Measurements from ENCODE around the gene SLC22A17. TPM values are rescaled to one million over a fixed set of nuclear protein-coding genes. Genes with fewer than 3 reads are reported as not detected.

SLC22A17 gene
- total and polyA plus RNA-seq, 9 of the 15 experiments (the other 6 are each of a cell fraction or from before 2014, with no cell fraction given), result 0.07 to 0.09 TPM; not detected in 7

GRCh38 chr14:23320584-23321571 lies 31.8 kb downstream of the SLC22A17 start, which contains the start of gene PABPN1 (continued):
- TF ChIP-seq TFAP4 (CRISPR knock-in tag; IDR thresholded peaks at IDR 0.05; ENCODE audit: borderline replicate concordance) (peak; percentile 89; the same call in 1 of the 2 replicates), CREM (IDR thresholded peaks at IDR 0.05; ENCODE audit: low read depth) (peak; percentile 96), CREB1 (IDR thresholded peaks at IDR 0.05) (peak; percentile 94), CREB1 (CRISPR knock-in tag; IDR thresholded peaks at IDR 0.05) (peak; percentile 92), ZNF12 (CRISPR knock-in tag; IDR thresholded peaks at IDR 0.05) (no peak), HDAC1 (IDR thresholded peaks at IDR 0.05) (peak in 1 of 2 experiments; percentile 55; a peak in 2 of 4 replicates), AFF1 (IDR thresholded peaks at IDR 0.05; ENCODE audit: low read depth in 1 of 2, partially characterized antibody in 2 of 2) (peak; percentile 22 to 84), ZKSCAN3 (CRISPR knock-in tag; IDR thresholded peaks at IDR 0.05) (no peak), PHF21A (IDR thresholded peaks at IDR 0.05; ENCODE audit: borderline replicate concordance, low read depth) (peak; percentile 5; the same call in 1 of the 2 replicates), LCOR (CRISPR knock-in tag; IDR thresholded peaks at IDR 0.05) (peak; percentile 89), PKNOX1 (IDR thresholded peaks at IDR 0.05) (peak; percentile 100), MEF2D (tag; conservative IDR thresholded peaks at IDR 0.05; ENCODE audit: low read depth) (no peak), KDM2B (CRISPR knock-in tag; IDR thresholded peaks at IDR 0.05) (no peak), BRD4 (IDR thresholded peaks at IDR 0.05) (peak; percentile 78; the same call in 1 of the 2 replicates), MYNN (IDR thresholded peaks at IDR 0.05) (0 out of 2 replicates have a peak, but pooled peaks have one; percentile 31), MYNN (CRISPR knock-in tag; IDR thresholded peaks at IDR 0.05) (no peak), CHAMP1 (IDR thresholded peaks at IDR 0.05) (peak; percentile 74), ZEB2 (IDR thresholded peaks at IDR 0.05) (0 out of 2 replicates have a peak, but pooled peaks have one; percentile 52), ZNF75A (CRISPR knock-in tag; IDR thresholded peaks at IDR 0.05) (peak; percentile 18; the same call in 1 of the 2 replicates), FOS (IDR thresholded peaks at IDR 0.05; ENCODE audit: extremely low read depth, insufficient read length) (peak; percentile 99)
